Measurements from ENCODE around the gene CDT1.

Gene CDT1

DNA sequence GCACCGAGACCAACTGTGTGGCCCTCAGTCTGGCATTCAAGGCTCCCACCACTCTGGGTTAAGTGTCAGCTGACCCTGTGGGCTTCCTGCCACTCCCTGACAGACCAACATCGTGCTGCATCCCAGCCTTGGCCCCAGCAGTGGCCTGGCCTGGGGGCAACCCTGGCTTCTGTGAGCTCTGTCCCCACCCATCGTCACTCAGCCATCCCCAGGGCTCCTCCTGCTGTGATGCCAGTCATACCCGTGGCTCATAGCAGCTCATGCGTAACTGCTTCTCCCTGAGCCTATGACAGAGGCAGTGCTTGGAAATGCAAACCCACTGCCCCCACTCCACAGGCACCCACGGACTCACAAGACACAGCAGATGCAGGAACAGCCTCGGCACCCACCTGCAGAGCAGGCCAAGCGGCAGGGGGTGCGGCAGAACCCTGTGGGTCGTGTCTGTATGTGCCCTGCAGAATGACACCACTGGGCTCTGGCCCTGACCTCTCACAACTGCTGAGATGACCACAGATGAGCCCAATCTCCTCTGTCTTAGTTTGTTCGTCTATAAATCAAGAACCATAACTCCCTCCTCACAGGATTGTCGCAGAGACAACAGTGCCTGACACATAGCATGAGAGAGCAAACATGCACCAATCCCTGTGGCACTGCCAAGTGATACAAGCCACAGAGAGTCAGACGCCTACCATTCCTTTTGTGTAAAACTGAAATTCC lies 45.2 kb upstream of the CDT1 start:
- H3K36me3 ChIP-seq, result no peaks in the 10 kb centered on the region
- intact Hi-C loops (cut with DNase I; ENCODE audit: low total_unique reads), result no loop called here
- no peak overlapping the region for H3K27ac ChIP-seq
- H3K4me1 ChIP-seq, result peaks cover 0 to 46% (median 0%) of the 10 kb centered on the region in 4 donors
- peaks cover 0 to 4% (median 0%) of the 10 kb centered on the region in 3 donors for H3K9me3 ChIP-seq
- H3K4me3 ChIP-seq, result no peak overlapping the region
- TF ChIP-seq, protein P1, sequence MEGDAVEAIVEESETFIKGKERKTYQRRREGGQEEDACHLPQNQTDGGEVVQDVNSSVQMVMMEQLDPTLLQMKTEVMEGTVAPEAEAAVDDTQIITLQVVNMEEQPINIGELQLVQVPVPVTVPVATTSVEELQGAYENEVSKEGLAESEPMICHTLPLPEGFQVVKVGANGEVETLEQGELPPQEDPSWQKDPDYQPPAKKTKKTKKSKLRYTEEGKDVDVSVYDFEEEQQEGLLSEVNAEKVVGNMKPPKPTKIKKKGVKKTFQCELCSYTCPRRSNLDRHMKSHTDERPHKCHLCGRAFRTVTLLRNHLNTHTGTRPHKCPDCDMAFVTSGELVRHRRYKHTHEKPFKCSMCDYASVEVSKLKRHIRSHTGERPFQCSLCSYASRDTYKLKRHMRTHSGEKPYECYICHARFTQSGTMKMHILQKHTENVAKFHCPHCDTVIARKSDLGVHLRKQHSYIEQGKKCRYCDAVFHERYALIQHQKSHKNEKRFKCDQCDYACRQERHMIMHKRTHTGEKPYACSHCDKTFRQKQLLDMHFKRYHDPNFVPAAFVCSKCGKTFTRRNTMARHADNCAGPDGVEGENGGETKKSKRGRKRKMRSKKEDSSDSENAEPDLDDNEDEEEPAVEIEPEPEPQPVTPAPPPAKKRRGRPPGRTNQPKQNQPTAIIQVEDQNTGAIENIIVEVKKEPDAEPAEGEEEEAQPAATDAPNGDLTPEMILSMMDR (IDR thresholded peaks at IDR 0.05), result no peak
- H3K27me3 ChIP-seq, result no peaks in the 10 kb centered on the region
- no peak for DNase-seq

DNA sequence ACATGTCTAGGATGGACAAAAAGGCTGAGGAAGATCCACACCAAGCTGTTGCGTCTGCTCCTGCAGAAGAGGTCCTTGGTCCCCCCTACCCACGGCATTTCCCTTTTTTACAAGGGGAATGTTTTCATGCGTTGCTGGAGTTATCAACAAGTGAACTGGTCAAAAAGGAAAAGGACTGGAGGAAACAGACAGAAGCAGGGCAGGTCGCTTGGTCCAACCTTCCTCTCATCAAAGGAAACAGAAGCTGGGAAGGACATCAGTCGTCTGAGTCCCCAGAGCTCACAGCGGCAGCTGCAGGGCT lies 44.7 kb upstream of the CDT1 start:
- peaks cover 0 to 52% (median 0%) of the 10 kb centered on the region in 4 donors for H3K4me1 ChIP-seq
- peaks cover 0 to 4% (median 0%) of the 10 kb centered on the region in 3 donors for H3K9me3 ChIP-seq
- no peak for DNase-seq
- intact Hi-C loops (cut with DNase I; ENCODE audit: low total_unique reads), result no loop called here
- H3K36me3 ChIP-seq, result peaks cover 0 to 3% (median 1%) of the 10 kb centered on the region in 3 donors
- TF ChIP-seq, protein P1 (IDR thresholded peaks at IDR 0.05), result no peak
- H3K27ac ChIP-seq, result no peak overlapping the region
- H3K4me3 ChIP-seq, result no peak overlapping the region
- no peaks in the 10 kb centered on the region for H3K27me3 ChIP-seq

DNA sequence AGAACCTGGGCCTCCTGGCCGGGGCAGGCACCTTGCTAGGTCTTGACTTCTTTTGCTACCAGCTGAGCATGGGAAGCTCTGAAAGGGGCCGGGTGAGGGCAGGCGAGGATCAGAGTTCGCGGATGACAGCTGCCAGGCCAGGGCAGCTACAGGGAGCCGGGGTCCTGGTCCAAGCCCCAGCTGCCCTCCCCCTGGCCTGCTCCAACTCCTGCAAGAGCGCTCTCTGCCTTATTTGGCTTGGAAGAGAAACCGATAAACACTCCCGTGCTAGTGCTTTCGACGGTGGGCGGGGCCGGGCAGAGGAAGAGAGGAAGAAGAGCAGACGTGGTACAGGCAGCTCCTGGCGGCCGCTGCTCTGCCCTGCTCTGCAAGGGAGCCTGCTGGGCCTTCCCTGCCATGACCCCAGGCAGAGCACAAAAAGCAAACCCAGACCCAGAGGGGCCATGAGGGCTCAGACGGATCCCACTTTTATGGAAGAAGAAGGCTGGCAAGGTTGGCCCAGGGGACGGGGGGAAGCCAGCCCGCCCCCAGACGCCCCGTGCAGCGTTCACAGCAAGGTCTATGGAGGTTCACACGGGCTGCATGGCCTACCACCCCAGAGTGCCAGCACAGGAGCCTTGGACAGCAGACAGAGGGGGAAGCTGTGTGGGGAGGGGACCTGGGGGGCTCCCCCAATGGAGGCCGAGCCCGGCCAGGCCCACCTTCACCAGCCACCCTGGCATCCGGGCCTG lies 44.2 kb upstream of the CDT1 start:
- intact Hi-C loops (cut with DNase I; ENCODE audit: low total_unique reads), result no loop called here
- Histone ChIP-seq H3K27ac (no peak overlapping the region), H3K4me1 (peaks cover 0 to 52% (median 0%) of the 10 kb centered on the region in 4 donors), H3K27me3 (no peaks in the 10 kb centered on the region), H3K36me3 (peaks cover 0 to 8% (median 5%) of the 10 kb centered on the region in 3 donors), H3K9me3 (peaks cover 0 to 4% (median 0%) of the 10 kb centered on the region in 3 donors), H3K4me3 (no peak overlapping the region)
- TF ChIP-seq, protein P1 (IDR thresholded peaks at IDR 0.05), result no peak
- no peak for DNase-seq

DNA sequence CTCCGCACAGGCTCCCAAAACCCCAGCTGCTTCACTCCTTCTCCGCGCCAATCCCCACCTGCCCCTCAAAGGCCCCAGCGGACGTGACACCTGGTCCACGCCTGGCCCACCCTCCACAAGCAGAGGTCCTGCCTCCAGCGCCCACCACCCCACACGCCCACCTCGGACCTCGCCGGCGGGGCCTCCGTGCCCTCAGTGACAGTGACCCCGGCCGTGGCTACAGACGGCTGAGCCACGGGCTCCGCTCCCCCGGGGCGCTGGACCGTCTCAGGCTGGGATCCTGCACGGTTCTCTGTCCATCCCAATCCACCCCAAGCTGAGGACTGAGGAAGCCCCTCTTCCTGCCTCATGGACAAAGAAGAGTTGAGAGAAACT lies 43.6 kb upstream of the CDT1 start:
- peaks cover 0 to 9% (median 5%) of the 10 kb centered on the region in 3 donors for H3K36me3 ChIP-seq
- TF ChIP-seq, protein P1 (IDR thresholded peaks at IDR 0.05), result no peak
- DNase-seq, result no peak
- peaks cover 0 to 4% (median 0%) of the 10 kb centered on the region in 3 donors for H3K9me3 ChIP-seq
- H3K4me1 ChIP-seq, result peaks cover 0 to 55% (median 0%) of the 10 kb centered on the region in 4 donors
- H3K27me3 ChIP-seq, result no peaks in the 10 kb centered on the region
- intact Hi-C loops (cut with DNase I; ENCODE audit: low total_unique reads), result no loop called here
- H3K4me3 ChIP-seq, result no peak overlapping the region
- H3K27ac ChIP-seq, result no peak overlapping the region

DNA sequence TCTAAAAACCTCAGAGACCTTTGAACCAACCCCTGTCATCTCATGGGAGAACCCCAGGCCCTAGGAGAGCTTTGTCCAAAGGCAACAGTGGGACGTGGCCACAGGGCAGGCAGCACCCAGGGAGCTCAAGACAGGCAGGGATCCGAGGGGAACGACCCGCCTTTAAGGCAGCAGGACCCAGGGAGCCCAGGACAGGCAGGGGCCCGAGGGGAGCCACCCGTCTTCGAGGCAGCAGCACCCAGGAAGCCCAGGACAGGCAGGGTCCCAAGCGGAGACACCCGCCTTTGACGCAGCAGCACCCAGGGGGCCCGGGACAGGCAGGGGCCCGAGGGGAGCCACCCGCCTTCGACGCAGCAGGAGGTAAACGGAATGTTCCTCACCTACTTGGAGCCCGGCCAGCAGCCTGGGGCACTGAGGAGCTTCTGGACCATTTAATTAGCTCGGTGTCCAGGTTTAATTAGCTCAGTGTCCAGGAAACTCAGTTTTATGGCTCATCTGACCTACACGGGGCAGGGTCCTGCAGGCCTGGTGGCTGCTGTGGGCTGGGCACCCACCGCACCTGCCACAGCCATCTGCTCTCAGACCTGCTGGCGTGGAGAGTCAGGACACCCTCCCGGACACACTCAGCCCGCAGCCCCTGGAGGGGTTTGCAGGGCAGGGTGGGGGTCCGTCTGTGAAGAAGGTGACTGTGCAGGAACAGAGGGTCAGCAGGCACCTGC lies 43.0 kb upstream of the CDT1 start:
- peaks cover 0 to 62% (median 0%) of the 10 kb centered on the region in 4 donors for H3K4me1 ChIP-seq
- no peak for DNase-seq
- intact Hi-C loops (cut with DNase I; ENCODE audit: low total_unique reads), result no loop called here
- TF ChIP-seq, protein P1 (IDR thresholded peaks at IDR 0.05), result no peak
- no peak overlapping the region for H3K4me3 ChIP-seq
- H3K27ac ChIP-seq, result no peak overlapping the region
- H3K9me3 ChIP-seq, result peaks cover 0 to 4% (median 0%) of the 10 kb centered on the region in 3 donors
- H3K27me3 ChIP-seq, result no peaks in the 10 kb centered on the region
- H3K36me3 ChIP-seq, result peaks cover 0 to 9% (median 5%) of the 10 kb centered on the region in 3 donors

All from tibial artery (tissue), 4 donors.